Trophoblast cell (in vitro differentiated cells and primary cell): ENCODE measurements around the gene EYA2.

Experiments used
- DNase-seq, 2 donors: peaks; one replicate each; pipeline ENCODE4 v3.0.0-alpha.2; 2016
- H2AFZ ChIP-seq: 2 replicates; pipeline ENCODE4 v1.6.1; 2013; ENCODE audit warnings: low read length, moderate library complexity, mild to moderate bottlenecking; ENCODE audit not compliant: insufficient read depth, poor library complexity
- H2AK5ac ChIP-seq: 2 replicates; pipeline ENCODE4 v1.6.1; 2013; ENCODE audit warnings: mild to moderate bottlenecking, low read length
- H2BK120ac ChIP-seq: 2 replicates; pipeline ENCODE4 v1.6.1; 2013; ENCODE audit warnings: low read length, mild to moderate bottlenecking, moderate library complexity; ENCODE audit not compliant: insufficient read depth, poor library complexity
- H2BK12ac ChIP-seq: 2 replicates; pipeline ENCODE4 v1.6.1; 2013; ENCODE audit warnings: mild to moderate bottlenecking, low read length, moderate library complexity
- H2BK5ac ChIP-seq: 2 replicates; pipeline ENCODE4 v1.6.1; 2013; ENCODE audit warnings: low read length, low read depth, moderate library complexity, mild to moderate bottlenecking; ENCODE audit not compliant: poor library complexity
- H3K14ac ChIP-seq: 2 replicates; pipeline ENCODE4 v1.6.1; 2013; ENCODE audit warnings: mild to moderate bottlenecking, low read length
- H3K18ac ChIP-seq: 2 replicates; pipeline ENCODE4 v1.6.1; 2013; ENCODE audit warnings: mild to moderate bottlenecking, low read length
- H3K23ac ChIP-seq: 2 replicates; pipeline ENCODE4 v1.6.1; 2013; ENCODE audit warnings: low read length
- H3K27ac ChIP-seq: 2 replicates; pipeline ENCODE4 v1.5.1; 2013; ENCODE audit warnings: low read depth, mild to moderate bottlenecking, inconsistent platforms, low read length, moderate library complexity
- H3K27me3 ChIP-seq: 2 replicates; pipeline ENCODE4 v1.6.1; 2013; ENCODE audit warnings: inconsistent platforms, mild to moderate bottlenecking, low read length, moderate library complexity; ENCODE audit not compliant: insufficient read depth
- H3K36me3 ChIP-seq, 2 experiments: 1 replicate in 1 of 2; 2 replicates in 1 of 2; pipeline ENCODE4 v1.6.1; 2013; ENCODE audit warnings: low read length in 2 of 2, mild to moderate bottlenecking in 2 of 2, moderate library complexity in 1 of 2; ENCODE audit not compliant: insufficient read depth in 2 of 2, control insufficient read depth in 1 of 2
- H3K4ac ChIP-seq: 2 replicates; pipeline ENCODE4 v1.6.1; 2013; ENCODE audit warnings: low read depth, mild to moderate bottlenecking, low read length, moderate library complexity
- H3K4me1 ChIP-seq, 2 experiments: 1 replicate in 1 of 2; 2 replicates in 1 of 2; pipeline ENCODE4 v1.6.1; 2013; ENCODE audit warnings: low read length in 2 of 2, mild to moderate bottlenecking in 2 of 2, moderate library complexity in 1 of 2; ENCODE audit not compliant: insufficient read depth in 2 of 2, control insufficient read depth in 1 of 2
- H3K4me2 ChIP-seq: 2 replicates; pipeline ENCODE4 v1.6.1; 2013; ENCODE audit warnings: inconsistent platforms, mild to moderate bottlenecking, low read length, moderate library complexity
- H3K4me3 ChIP-seq: 2 replicates; pipeline ENCODE4 v1.5.1; 2013; ENCODE audit warnings: mild to moderate bottlenecking, low read depth, low read length, inconsistent platforms
- H3K79me1 ChIP-seq: one replicate; pipeline ENCODE4 v1.6.1; 2013; ENCODE audit warnings: low read length
- H3K79me2 ChIP-seq: 2 replicates; pipeline ENCODE4 v1.6.1; 2013; ENCODE audit warnings: low read length, mild to moderate bottlenecking; ENCODE audit not compliant: control insufficient read depth, insufficient read depth, poor library complexity
- H3K9ac ChIP-seq: 2 replicates; pipeline ENCODE4 v1.6.1; 2013; ENCODE audit warnings: mild to moderate bottlenecking, low read length
- H3K9me3 ChIP-seq: 2 replicates; pipeline ENCODE4 v1.6.1; 2013; ENCODE audit warnings: low read depth, mild to moderate bottlenecking, control low read depth, inconsistent platforms, low read length; ENCODE audit not compliant: insufficient read depth
- H4K12ac ChIP-seq: 2 replicates; pipeline ENCODE4 v1.6.1; 2013; ENCODE audit warnings: low read depth, mild to moderate bottlenecking, low read length, moderate library complexity
- H4K8ac ChIP-seq: 2 replicates; pipeline ENCODE4 v1.6.1; 2013; ENCODE audit warnings: low read depth, mild to moderate bottlenecking, low read length, moderate library complexity
- H4K91ac ChIP-seq: one replicate; pipeline ENCODE4 v1.6.1; 2013; ENCODE audit warnings: low read depth, mild to moderate bottlenecking, low read length, moderate library complexity
- WGBS: extraction: QIAGEN DNeasy Blood & Tissue Kit; methylation state at CpG from one replicate; pipeline ENCODE4 v1.1.7; 2013; ENCODE audit warnings: missing lambda C conversion rate; ENCODE audit not compliant: insufficient read length, insufficient coverage; ENCODE audit errors: extremely low coverage; 5-methylcytosine and 5-hydroxymethylcytosine counted together

Gene EYA2

DNA sequence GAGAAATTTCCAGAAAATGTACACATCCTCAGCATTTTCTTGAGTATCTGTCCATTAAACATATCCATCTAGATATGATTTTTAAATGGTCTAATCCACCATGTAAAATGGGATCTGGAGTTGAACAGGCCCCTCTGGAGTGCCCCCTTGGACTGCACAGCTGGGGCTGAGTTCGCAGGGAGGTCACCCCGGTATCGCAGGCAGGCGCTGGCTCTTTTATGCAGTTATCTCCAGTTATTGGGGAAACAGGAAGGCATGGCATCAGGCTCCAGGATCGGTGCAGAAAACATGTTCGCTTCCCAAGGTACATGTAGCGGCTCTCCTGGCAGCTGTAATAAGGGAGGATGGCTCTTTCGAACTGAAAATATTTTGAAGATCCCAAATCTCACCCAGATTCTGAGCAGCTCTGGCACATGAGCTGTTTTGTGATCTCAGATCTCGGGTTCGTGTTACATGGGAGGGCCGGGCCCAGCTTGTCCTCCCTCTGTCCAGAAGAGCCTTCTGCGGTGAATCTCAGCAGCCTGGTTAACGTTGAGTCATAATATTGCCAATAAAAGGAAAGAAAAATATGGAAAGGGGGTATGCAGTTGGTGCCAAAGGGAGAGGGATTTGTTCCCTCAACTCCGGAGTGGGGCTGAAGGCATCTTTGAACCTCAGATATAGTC, 167.7 kb downstream of the EYA2 start:
- H3K4ac ChIP-seq, result no peak overlapping the region
- H3K4me1 ChIP-seq, result no peaks in the 10 kb centered on the region
- no peak overlapping the region for H4K12ac ChIP-seq
- H3K9ac ChIP-seq, result no peak overlapping the region
- H3K27me3 ChIP-seq, result no peaks in the 10 kb centered on the region
- no peak overlapping the region for H3K4me2 ChIP-seq
- H3K4me3 ChIP-seq, result no peak overlapping the region
- H3K79me2 ChIP-seq, result no peaks in the 10 kb centered on the region
- no peak overlapping the region for H3K27ac ChIP-seq
- no peak for DNase-seq
- H3K9me3 ChIP-seq, result no peaks in the 10 kb centered on the region
- H3K23ac ChIP-seq, result no peak overlapping the region
- no peak overlapping the region for H2AFZ ChIP-seq
- H2AK5ac ChIP-seq, result no peak overlapping the region
- no peak overlapping the region for H2BK120ac ChIP-seq
- no CpG with 5 or more reads among the region's 14 CpGs for WGBS
- H4K91ac ChIP-seq, result no peak overlapping the region
- H3K18ac ChIP-seq, result no peak overlapping the region
- H3K36me3 ChIP-seq, result peaks cover 0 to 2% of the 10 kb centered on the region in 2 experiments
- H2BK12ac ChIP-seq, result no peak overlapping the region
- no peak overlapping the region for H3K14ac ChIP-seq
- H3K79me1 ChIP-seq, result no peaks in the 10 kb centered on the region
- H2BK5ac ChIP-seq, result no peak overlapping the region
- no peak overlapping the region for H4K8ac ChIP-seq

DNA sequence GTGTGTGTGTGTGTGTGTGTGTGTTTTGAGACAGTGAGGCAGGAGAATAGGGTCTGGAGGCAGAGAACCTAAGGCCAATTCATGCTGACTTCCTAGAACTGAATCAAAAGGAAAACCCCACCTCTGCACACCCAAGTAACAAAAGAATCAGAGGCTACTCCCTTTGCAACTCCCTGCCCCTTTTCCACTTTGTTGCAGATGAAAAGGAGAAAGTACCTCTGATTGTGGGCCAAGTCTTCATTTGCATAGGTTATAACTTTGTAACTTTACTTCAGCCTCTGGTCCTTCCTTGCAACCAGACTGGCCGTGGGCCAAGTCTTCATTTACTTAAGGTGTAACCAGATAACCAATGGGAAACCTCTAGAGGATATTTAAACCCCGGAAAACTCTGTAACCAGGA, 168.8 kb downstream of the EYA2 start:
- H2BK5ac ChIP-seq, result no peak overlapping the region
- H3K18ac ChIP-seq, result no peak overlapping the region
- H4K12ac ChIP-seq, result no peak overlapping the region
- H3K27me3 ChIP-seq, result no peaks in the 10 kb centered on the region
- H3K9ac ChIP-seq, result no peak overlapping the region
- no peak overlapping the region for H3K4me2 ChIP-seq
- H3K27ac ChIP-seq, result no peak overlapping the region
- H3K36me3 ChIP-seq, result peaks cover 0 to 2% of the 10 kb centered on the region in 2 experiments
- H3K4me3 ChIP-seq, result no peak overlapping the region
- no peak overlapping the region for H3K4ac ChIP-seq
- peaks cover 2% of the 10 kb centered on the region for H3K9me3 ChIP-seq
- no peaks in the 10 kb centered on the region for H3K79me2 ChIP-seq
- no peak overlapping the region for H3K14ac ChIP-seq
- no peak overlapping the region for H2BK120ac ChIP-seq
- no peaks in the 10 kb centered on the region for H3K4me1 ChIP-seq
- no peak overlapping the region for H4K8ac ChIP-seq
- no peak overlapping the region for H2AK5ac ChIP-seq
- H3K79me1 ChIP-seq, result no peaks in the 10 kb centered on the region
- DNase-seq, result no peak
- no peak overlapping the region for H2AFZ ChIP-seq
- H2BK12ac ChIP-seq, result no peak overlapping the region
- H4K91ac ChIP-seq, result no peak overlapping the region
- WGBS, result no CpG with 5 or more reads among the region's 2 CpGs
- no peak overlapping the region for H3K23ac ChIP-seq

- no peak overlapping the region for H3K4me3 ChIP-seq
- no peaks in the 10 kb centered on the region for H3K4me1 ChIP-seq
- no peaks in the 10 kb centered on the region for H3K79me1 ChIP-seq
- H4K8ac ChIP-seq, result no peak overlapping the region
- H3K27ac ChIP-seq, result no peak overlapping the region
- H2AK5ac ChIP-seq, result no peak overlapping the region
- H3K4me2 ChIP-seq, result no peak overlapping the region
- no peak overlapping the region for H2BK5ac ChIP-seq
- no peak overlapping the region for H3K9ac ChIP-seq
- no peak overlapping the region for H3K18ac ChIP-seq
- H2AFZ ChIP-seq, result no peak overlapping the region
- no peak overlapping the region for H4K91ac ChIP-seq
- no peaks in the 10 kb centered on the region for H3K27me3 ChIP-seq
- no peak overlapping the region for H3K4ac ChIP-seq
- no peak overlapping the region for H3K14ac ChIP-seq
- H3K9me3 ChIP-seq, result peaks cover 2% of the 10 kb centered on the region
- WGBS, result no CpG with 5 or more reads among the region's 3 CpGs
- H3K79me2 ChIP-seq, result no peaks in the 10 kb centered on the region
- no peak for DNase-seq
- H4K12ac ChIP-seq, result no peak overlapping the region
- H3K23ac ChIP-seq, result no peak overlapping the region
- peaks cover 0 to 2% of the 10 kb centered on the region in 2 experiments for H3K36me3 ChIP-seq
- no peak overlapping the region for H2BK120ac ChIP-seq
- H2BK12ac ChIP-seq, result no peak overlapping the region
Measured at GRCh38 chr20:47063808-47064207, 169.2 kb downstream of the EYA2 start.

- no peaks in the 10 kb centered on the region for H3K79me1 ChIP-seq
- peaks cover 2% of the 10 kb centered on the region for H3K9me3 ChIP-seq
- H3K27me3 ChIP-seq, result no peaks in the 10 kb centered on the region
- H3K18ac ChIP-seq, result no peak overlapping the region
- no peak overlapping the region for H2BK120ac ChIP-seq
- H3K4me3 ChIP-seq, result no peak overlapping the region
- no peak overlapping the region for H3K4ac ChIP-seq
- peaks cover 0 to 2% of the 10 kb centered on the region in 2 experiments for H3K36me3 ChIP-seq
- no peak overlapping the region for H4K12ac ChIP-seq
- no peak for DNase-seq
- no peaks in the 10 kb centered on the region for H3K4me1 ChIP-seq
- H4K8ac ChIP-seq, result no peak overlapping the region
- no peak overlapping the region for H3K27ac ChIP-seq
- H2BK5ac ChIP-seq, result no peak overlapping the region
- no CpG with 5 or more reads among the region's 4 CpGs for WGBS
- no peaks in the 10 kb centered on the region for H3K79me2 ChIP-seq
- H3K4me2 ChIP-seq, result no peak overlapping the region
- H2BK12ac ChIP-seq, result no peak overlapping the region
- H3K14ac ChIP-seq, result no peak overlapping the region
- no peak overlapping the region for H3K9ac ChIP-seq
- H3K23ac ChIP-seq, result no peak overlapping the region
- no peak overlapping the region for H2AK5ac ChIP-seq
- no peak overlapping the region for H4K91ac ChIP-seq
- no peak overlapping the region for H2AFZ ChIP-seq
Measured at GRCh38 chr20:47066484-47067270, 172.0 kb downstream of the EYA2 start.
